ENCODE results near the gene ZNF559.
"Not testable (repeated sequence)": the region's sequence is repeated elsewhere in the genome, so short reads cannot be mapped to it uniquely, and the experiment has no call there.

ZNF559 gene

GRCh38 chr19:9323919-9324583 is at the start of gene ZNF559:
Gene ZNF559 (plus strand): TSS chr19:9324179. CDS start chr19:9338550, 14,371 bp downstream.
- peak; percentile 98 for DNase-seq

GRCh38 chr19:9283485-9283884 is 40.5 kb upstream of the ZNF559 start:
- DNase-seq = not testable (repeated sequence)

DNA sequence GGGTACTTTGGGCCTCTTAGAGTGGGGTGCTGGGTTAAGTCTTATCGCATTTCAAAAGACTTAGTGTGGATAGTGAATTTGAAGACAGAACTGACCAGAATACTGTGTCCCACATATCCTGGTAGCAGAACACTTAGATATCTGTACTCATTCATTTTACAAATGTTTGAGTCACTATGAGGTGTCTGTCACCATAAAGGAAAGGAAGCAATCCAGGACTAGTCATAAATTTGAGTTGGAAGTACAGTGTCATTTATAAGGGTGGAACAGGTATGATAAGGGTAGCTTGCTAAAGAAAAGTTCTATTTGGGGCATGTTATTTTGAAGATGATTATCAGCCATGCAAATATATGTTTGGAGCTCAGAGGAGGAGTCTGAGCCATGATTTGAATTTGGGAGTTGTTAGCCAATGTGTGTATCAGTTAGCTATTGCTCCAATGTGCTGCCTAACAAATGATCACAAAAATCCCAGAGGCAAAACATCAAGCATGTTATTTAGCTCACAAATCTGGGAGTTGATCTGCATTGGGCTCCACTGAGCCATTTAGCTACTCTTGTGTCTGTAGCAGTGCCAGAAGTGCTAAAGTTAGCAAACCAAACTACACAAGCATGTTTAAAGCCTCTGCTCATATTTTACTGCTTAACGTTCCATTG is 34.6 kb upstream of the ZNF559 start:
- no peak for DNase-seq

- no peak for DNase-seq
Observed at GRCh38 chr19:9295411-9295849, 28.5 kb upstream of the ZNF559 start.

DNA sequence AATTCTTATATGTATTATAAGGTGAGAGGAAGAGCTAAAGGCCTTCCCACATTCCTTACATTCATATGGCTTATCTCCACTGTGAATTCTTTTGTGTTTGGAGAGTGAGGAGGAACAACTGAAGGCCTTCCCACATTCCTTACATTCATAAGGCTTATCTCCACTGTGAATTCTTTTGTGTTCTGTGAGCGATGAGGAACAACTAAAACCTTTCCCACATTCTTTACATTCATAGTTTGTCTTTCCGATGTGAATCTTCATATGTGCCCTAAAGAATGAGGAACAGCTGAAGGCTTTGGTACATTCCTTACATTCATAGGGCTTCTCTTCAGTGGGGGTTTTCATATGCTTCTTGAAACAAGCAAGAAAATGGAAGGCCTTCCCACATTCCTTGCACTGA is 27.6 kb upstream of the ZNF559 start:
- DNase-seq = no peak

- DNase-seq = no peak
Observed at GRCh38 chr19:9306443-9306842, 17.5 kb upstream of the ZNF559 start.

DNA sequence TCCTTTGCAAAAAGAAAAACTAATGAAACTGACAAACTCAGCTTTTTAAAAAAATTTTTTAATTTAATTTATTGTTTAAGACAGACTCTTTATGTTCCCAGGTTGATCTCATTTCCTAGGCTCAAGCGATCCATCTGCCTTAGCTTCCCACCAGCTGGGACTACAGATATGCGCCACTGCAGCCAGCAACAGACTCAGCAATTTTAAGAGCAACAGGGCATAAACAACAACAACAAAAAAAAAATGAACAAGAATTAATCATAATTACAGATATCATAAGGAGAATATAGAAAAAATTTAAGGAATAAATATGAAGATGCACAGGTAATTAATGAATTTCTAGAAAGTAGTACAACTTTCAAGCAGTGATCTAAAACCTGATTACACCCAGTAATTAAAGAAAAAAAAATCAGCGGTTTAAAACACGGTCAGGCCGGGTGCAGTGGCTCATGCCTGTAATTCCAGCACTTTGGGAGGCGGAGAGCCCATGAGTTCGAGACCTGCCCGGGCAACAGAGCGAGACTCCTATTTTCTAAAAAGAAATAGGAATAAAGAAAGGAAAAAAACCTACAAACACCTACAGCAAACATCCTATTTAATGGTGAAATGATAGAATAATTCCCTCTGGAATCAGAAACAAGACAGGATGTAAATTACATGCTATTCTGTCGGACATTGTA is 15.7 kb upstream of the ZNF559 start:
- DNase-seq = no peak

DNA sequence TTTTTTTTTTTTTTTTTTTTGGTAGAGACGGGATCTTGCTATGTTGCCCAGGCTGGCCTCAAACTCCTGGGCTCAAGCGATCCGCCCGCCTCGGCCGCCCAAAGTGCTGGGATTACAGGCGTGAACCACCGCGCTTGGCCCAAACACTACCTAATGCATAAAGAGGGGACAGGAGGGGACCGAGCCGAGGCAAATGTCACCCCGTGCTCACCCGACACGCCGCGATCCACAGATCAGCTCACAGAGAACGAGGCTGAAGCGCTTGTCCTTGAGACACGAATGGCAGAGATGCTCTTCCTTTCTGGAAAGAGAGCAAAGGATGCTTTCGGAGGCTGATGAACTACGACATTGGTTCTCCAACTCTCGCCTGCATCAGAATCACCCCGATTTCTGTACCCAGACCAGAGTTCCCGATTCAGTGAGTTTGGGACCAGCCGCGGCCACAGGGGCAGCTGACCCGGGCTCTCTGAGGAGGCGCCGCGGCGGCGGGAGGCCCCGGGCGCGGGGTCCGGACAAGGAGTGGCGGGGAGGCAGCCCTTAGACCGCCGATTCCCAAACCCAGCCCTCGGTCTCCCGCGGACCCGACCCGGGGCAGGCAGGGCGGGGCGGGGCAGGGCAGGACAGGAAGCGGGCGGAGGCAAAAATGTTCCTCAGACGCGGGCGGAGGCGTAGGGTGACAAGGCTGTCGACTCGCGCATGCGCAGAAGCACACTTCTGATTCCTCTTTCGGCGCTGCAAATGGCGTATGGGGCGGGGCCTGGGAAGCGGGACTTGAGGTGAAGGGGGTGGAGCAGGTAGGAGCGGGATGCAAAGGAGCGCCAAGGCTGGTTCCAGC is 14.6 kb upstream of the ZNF559 start, which contains the start of gene ZNF699:
Gene ZNF699 (minus strand): TSS at position 700 of the 835 bp plus-strand sequence. CDS start 4,719 bp downstream, outside the sequence.
- peak; percentile 98 for DNase-seq

DNA sequence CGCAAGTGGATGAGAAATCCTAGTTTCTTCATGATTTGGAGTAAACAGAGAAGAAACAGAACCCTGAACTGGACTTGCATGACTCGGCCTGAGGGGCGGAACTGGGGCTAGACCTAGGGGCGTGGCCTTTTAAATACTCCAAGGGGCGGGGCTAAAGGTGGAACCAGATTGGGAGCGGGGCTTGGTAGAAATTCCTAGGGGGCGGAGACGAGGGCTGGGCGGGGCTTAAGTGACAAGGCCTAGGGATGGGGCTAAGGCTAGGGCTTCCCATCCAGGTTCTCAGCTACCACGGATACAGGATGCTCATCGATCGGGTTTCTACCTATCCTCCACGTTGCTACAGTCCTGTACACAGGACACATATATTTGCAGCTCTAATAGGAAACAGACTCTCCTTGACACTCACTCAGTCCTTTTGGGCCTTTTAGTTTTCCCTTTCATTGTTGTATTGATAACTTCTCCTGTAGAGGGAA is 14.0 kb upstream of the ZNF559 start:
- DNase-seq = no peak

DNA sequence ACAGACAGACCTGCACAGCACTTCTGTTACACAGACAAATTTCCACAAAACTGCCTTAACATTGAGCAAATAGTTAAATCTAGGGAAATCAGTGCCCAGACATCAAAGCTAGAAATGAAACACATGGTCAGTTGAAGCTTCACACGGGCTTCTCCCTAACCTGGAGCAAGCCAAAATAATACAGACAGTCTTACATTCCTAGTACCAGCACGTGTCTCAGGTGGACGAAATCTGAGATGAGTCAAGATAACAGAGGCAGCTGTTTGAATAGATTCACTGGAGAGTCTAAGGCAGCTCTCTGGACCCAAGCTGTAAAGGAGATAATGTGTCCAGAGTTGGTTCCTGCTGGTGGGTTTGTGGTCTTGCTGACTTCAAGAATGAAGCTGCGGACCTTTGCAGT is 10.2 kb upstream of the ZNF559 start:
- no peak for DNase-seq

- DNase-seq = no peak
Observed at GRCh38 chr19:9321338-9321737, 2.6 kb upstream of the ZNF559 start.

GRCh38 chr19:9321756-9322155 is 2.2 kb upstream of the ZNF559 start:
- DNase-seq = not testable (repeated sequence)

DNA sequence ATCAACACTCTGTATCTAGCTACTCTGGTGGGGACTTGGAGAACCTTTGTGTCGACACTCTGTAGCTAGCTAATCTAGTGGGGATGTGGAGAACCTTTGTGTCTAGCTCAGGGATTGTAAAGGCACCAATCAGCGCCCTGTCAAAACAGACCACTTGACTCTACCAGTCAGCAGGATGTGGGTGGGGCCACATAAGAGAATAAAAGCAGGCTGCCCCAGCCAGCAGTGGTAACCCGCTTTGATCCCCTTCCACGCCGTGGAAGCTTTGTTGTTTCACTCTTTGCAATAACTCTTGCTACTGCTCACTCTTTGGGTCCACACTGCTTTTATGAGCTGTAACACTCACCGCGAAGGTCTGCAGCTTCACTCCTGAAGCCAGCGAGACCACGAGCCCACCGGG is 1.8 kb upstream of the ZNF559 start:
- DNase-seq = not testable (repeated sequence)

GRCh38 chr19:9323557-9323918 is 441 bp upstream of the ZNF559 start:
- peak; percentile 75 for DNase-seq

DNA sequence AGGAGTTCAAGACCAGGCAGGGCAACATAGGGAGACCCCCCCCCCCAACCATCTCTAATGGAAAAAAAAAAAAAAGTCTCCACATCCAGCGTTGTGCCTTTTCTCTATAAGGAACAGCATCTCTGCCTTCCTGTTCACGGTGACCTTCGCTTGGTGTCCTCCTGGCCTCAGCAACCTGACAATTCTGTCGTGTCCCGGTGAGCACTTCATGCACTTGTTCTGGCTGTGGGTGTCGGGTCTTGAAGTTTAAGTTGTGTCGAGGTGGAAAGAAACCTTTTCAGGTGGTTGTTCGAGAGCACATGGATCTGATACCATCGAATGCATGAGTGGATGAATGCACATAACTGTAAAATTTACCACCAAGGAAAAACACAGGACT is 594 bp downstream of the ZNF559 start:
- DNase-seq = no peak

DNA sequence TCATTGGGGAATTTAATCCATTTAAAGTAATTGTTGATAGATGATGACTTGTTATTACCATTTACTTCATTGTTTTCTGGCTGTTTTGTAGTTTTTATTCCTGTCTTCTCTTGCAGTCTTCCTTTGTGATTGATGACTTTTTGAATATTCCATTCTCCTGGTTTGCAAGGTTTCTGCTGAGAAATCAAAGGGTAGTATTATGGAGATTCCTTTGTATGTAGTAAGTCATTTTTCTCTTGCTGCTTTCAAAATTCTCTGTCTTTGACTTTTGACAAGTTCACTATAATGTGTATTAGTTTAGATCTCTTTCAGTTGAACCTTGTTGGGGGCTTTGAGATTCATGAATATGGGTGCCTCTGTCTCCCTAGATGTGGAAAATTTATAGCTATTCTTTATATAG is 6.0 kb downstream of the ZNF559 start:
- DNase-seq = no peak

- no peak for DNase-seq
Observed at GRCh38 chr19:9342610-9343304, 18.8 kb downstream of the ZNF559 start.

GRCh38 chr19:9345005-9345404 is 21.0 kb downstream of the ZNF559 start:
- no peak for DNase-seq

GRCh38 chr19:9348253-9348652 is 24.3 kb downstream of the ZNF559 start:
- DNase-seq = no peak

DNA sequence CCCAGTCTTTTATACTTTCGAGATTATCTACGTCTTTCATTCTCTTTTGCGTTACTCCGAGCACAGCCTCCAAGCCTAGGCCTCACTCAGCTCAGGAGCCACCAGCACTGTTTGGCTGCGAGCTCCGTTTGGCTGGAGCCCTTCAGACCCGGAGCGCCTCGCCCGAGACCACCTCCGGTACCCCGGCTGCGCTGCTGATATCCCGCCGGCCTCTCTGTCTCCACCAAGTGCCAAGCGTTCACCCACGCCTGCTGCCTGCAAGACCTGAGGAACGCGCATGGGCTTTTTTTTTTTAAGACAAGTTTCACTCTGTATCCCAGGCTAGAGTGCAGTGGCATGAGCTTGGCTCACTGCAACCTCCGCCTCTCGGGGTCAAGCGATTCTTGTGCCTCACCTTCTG is 24.7 kb downstream of the ZNF559 start:
- DNase-seq = no peak

DNA sequence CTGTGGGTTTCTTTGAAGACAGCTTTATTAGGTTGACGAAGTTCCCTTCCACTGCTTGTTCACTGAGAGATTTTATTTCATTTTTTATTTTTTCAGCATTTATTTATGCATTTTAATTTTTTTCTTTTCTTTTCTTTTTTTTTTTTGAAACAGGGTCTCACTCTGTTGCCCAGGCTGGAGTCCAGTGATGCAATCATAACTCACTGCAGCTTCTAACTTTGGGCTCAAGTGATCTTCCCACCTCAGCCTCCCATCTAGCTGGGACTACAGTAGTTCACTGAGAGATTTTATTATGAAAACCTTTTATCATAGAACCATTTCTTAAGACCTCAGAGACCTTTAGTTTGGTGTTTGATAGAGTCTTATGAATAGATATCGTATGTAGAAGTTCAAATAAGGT is 28.5 kb downstream of the ZNF559 start:
- DNase-seq = no peak

- DNase-seq = no peak
Observed at GRCh38 chr19:9353011-9353410, 29.0 kb downstream of the ZNF559 start.

Data from right forelimb (tissue), 1 donor.